AG09309 (cell line): Measurements from ENCODE around the gene C16orf86.
A peak's percentile ranks its signal among the peaks of the same experiment; 100 is the strongest.

Experiments
- DNase-seq: peaks from one replicate; pipeline ENCODE4 v3.0.0-alpha.2; 2010; ENCODE audit warnings: low read depth
- H3K4me3 ChIP-seq: 2 replicates; pipeline ENCODE4 v1.5.1; 2011; ENCODE audit warnings: mild to moderate bottlenecking, low read depth, low read length, moderate library complexity; ENCODE audit not compliant: control insufficient read depth
- CTCF ChIP-seq: IDR thresholded peaks from 2 replicates; pipeline ENCODE4 v1.5.1; 2011; ENCODE audit warnings: mild to moderate bottlenecking, low read depth, low read length, inconsistent platforms; ENCODE audit not compliant: insufficient read depth, control insufficient read depth; ENCODE audit errors: missing control alignments

The C16orf86 gene

GRCh38 chr16:67653789-67654402 is 12.7 kb upstream of the C16orf86 start:
- peak overlapping the region; percentile 30 for H3K4me3 ChIP-seq
- TF ChIP-seq CTCF: no peak
- no peak for DNase-seq

- TF ChIP-seq CTCF: no peak
- DNase-seq: no peak
- H3K4me3 ChIP-seq: no peak overlapping the region
These were observed 12.2 kb upstream of the C16orf86 start for GRCh38 chr16:67654403-67654911.

DNA sequence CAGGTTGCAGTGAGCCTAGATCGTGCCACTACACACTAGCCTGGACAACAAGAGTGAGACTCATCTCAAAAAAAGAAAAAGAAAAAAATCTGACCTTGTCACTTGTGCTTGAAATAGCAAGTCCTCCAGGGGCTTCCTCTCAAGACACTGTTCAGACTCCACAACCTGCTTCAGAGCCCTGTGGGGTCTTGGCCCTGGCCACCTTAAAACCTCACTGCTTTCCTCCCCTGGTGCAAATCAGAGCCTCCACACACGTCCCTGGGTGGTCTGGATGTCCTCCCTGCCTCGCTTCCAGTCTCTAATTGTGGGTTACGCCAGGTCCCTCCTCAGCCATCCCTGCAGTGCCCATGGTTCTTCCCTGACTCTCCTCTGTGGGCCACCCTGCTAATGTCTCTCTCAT is 11.3 kb upstream of the C16orf86 start:
- no peak for TF ChIP-seq CTCF
- DNase-seq: no peak
- H3K4me3 ChIP-seq: no peak overlapping the region

- DNase-seq: no peak
- no peak for TF ChIP-seq CTCF
- no peak overlapping the region for H3K4me3 ChIP-seq
These were observed 10.1 kb upstream of the C16orf86 start for GRCh38 chr16:67656344-67657016.

GRCh38 chr16:67657017-67657608 is 9.5 kb upstream of the C16orf86 start:
- no peak overlapping the region for H3K4me3 ChIP-seq
- no peak for DNase-seq
- no peak for TF ChIP-seq CTCF

DNA sequence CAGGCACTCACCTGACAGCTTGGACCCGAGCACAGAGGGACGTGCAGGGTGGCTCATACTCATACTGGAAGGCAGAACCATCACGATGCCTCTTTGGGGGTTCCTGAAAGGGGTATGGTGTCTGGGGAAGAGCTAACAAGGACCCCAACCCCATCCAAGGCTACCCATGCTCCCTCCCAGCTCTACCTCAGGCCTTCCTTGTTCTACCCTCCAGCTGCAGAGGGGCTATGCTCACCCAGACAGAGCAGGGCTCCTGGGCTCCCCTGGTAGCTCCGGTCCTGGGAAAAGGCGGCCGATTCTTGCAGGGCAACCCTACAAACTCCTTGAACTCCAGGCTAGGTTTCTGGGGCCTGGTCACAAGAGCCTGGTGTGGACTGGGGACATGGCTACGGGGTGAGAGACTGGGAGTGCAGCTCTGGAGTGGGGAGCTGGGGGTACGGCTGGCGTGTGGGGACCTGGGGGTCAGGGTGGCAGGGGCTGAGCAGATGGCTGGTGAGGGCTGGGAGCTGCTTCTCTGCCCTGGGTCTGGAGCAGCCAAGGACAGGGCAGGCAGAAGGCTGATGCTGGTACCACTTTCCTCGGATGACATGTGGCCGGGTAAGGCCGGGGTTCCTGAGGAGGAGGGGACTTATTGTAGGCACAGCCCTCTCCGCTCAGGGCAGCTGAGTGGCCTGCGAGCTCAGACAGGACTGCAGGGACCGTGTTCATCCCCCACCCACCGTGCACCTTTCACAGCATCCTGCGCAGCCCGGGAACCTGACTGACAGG is 8.7 kb upstream of the C16orf86 start:
- no peak overlapping the region for H3K4me3 ChIP-seq
- no peak for TF ChIP-seq CTCF
- no peak for DNase-seq
